Forelimb muscle (tissue), 1 donor: ENCODE data around the gene CELF2. TPM values are rescaled to one million over a fixed set of nuclear protein-coding genes. Genes with fewer than 3 reads are reported as not detected.
"Not testable (repeated sequence)": the region's sequence is repeated elsewhere in the genome, so short reads cannot be mapped to it uniquely, and the experiment has no call there.

Experiments used
- DNase-seq: peaks from one replicate; pipeline ENCODE4 v3.0.0-alpha.2; 2013; ENCODE audit warnings: low read depth
- polyA plus RNA-seq: library from polyadenylated mRNA; unstranded; fragments of 120-200 nt; gene quantifications from one replicate; pipeline ENCODE4 v1.2.1, GENCODE V29; 2013; ENCODE audit not compliant: insufficient read length

CELF2 gene
- polyA plus RNA-seq, 1 donor, result 70.1 TPM

DNA sequence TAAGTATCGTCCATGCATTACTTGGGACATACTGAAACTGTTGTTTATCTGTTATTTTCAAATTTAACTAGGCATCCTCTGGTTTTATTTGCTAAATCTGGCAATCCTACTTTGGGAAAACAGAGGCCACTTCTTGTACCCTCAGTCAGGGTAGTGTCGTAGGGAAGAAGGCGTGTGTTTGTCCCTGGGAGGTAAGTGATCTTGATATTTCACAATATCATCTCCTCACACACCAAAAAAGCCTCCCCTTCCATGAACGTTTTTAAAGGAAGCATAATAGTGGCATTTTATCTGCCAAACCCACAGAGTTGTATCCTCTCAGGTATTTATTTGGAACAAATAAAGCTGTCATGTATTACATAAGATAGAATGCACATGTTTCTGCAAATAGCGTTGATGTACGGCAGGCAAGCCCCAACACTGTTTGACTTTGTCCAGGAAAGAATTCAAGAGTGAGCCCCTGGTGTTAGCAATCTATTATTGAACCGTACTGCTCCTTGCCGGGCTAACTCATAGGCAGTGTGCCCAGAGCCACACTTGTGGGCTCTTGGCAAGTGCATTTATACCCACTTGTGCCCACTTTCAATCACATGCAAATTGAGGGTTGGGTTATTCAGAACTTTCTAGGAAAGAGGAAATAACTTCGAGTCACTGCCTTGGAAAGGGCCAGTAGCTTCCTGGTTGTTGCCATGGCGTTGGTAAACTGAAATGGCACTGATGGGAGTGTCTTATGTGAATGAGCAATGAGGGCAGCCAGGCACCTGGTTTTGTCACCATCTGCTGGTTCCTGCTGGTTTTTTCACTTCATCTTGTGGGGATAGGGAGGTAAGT is 327.8 kb downstream of the CELF2 start:
- DNase-seq, result no peak

GRCh38 chr10:11347580-11347979 is 329.9 kb downstream of the CELF2 start:
- not testable (repeated sequence) for DNase-seq

DNA sequence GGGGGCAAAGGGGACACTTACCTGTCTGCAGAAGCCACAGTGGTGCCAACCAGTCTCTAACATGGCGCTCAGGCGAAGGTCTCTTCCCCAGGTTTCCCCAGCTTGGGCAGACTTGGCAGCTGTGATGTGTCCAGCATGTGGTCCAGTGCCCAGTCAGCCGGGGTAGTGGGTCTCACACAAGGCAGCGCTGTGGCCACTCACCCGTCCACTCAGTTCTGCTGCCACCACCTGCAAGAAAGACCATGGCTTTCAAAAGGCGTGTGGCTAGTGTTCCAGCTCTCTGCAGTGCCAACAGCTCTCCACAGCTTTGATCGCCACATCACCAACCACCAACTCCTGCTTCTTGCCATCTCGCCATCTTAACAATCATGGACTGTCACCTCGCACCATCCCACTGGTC is 334.1 kb downstream of the CELF2 start:
- no peak for DNase-seq

DNA sequence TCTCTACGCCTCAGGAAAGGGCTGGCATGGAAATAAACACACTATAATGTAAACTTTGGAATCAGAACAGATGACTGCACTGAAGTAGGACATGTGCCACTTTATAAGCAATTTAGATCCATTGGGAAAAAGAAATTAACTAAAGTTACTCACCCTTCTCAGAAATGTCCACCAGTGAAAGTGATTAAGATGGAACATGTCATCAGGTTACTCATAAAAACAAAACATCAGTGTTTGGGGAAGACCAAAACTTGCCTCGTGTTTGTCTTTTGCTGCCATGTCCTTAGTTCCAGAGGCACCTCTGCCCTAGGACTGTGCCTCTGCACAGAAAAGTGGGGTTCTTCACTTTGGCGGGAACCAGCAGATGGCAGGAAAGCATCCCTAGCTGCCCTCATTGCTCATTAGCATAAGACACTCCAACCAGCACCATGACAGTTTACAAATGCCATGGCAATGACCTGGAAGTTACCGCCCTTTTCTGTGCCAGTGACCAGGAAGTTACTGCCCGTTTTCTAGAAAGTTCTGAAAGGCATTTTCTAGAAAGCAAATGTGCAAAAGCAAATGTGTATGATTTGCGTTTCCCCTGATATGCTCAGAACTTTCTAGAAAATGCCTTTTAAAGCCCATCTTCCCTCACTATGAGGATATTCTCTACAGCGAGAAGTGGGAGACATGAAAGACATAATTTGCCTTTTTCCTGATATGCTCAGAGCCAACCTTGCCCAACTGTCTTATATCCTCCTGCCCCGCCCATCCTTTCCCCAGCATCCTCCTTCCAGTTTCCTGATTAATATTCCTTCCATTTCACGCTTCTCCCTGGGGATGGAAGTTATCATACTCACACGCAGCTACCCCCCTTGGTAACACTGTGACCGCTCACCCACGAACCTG is 335.6 kb downstream of the CELF2 start:
- DNase-seq, result no peak

GRCh38 chr10:11354823-11355222 is 337.2 kb downstream of the CELF2 start:
- DNase-seq, result no peak

DNA sequence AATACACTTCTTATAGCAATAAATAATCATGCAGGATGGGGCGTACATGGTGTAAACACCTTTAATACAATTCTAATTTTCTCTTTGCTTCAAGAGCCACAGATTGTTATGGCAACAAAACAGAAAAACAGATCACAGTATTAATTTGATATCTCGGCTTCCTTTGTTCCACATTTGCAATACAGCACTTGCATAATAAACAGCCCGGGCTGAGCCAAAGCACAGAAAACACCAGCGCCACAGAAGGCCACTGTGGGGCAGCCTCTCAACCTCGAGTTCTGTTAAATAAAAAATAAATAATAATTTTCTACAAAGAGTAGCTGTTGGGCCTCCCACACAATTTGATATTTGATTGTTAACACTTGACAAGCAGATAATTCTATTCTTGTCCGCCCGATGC is 337.9 kb downstream of the CELF2 start:
- DNase-seq, result no peak

DNA sequence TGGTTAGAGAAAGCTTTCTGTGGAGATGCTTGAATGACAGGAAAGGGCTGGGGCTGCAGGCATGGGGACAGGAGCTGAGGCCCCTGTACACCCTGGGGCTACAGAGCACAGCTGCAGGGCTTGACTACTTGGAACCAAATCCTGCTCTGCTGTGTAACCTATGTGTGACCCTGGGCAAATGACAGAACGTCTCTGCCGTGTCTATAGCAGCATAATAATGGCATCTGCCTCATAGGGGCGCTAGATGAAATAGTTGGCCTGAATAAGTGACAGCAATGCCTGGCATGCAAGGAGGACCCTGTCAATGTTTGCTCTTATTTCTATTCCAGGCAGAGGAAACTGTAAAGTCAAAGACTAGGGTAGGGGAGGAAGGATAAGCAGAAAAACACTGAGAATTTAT is 339.8 kb downstream of the CELF2 start:
- no peak for DNase-seq

- no peak for DNase-seq
Measured at GRCh38 chr10:11358011-11358410, 340.3 kb downstream of the CELF2 start.

DNA sequence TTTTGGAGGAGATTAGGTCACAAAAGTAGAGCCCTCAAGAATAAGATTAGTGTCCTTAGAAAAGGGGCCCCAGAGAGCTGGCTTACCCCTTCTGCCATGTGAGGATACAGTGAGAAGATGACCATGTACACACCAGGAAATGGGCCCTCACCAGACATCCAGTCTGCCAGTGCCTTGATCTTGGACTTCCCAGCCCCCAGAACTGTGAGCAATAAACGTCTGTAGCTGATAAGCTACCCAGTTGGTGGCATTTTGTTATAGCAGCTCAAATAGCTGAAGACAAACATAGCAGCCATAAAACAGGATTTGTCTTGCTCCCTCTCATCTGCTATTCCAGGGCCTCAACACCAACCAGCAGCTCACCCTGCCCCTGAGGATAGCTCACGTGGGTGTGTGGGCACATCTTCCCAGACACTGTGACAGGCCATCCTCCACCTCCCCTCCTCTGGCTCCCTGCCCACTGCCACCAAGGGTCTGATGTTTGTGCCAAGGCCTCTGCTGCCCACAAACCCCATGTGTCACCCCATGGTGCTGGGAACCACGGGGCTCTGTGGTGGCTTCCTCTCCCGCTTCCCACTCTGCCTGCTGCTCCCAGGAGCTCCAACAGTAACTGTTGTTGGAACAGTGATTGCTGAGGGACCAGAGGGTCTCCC is 341.4 kb downstream of the CELF2 start:
- DNase-seq, result no peak

GRCh38 chr10:11359869-11360268 is 342.2 kb downstream of the CELF2 start:
- no peak for DNase-seq

GRCh38 chr10:11363497-11363896 is 345.8 kb downstream of the CELF2 start:
- no peak for DNase-seq

DNA sequence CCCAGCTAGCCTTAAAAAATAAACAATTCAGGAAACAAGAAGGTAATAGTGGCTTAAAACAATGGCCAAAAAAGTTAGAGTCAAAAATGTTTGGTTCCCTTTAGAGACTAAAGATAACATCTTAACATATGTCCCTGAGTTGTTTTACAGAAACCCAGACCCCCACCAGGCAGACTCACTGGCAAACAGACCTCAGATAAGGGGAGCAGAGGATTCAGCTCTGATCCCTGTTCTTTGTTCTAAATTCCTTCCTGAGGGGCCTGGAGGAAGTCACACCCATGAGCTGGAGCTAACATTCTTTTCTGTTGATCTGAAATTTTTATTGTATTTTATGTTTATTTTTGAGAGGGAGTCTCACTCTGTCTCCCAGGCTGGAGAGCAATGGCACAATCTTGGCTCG is 346.6 kb downstream of the CELF2 start:
- DNase-seq, result no peak

DNA sequence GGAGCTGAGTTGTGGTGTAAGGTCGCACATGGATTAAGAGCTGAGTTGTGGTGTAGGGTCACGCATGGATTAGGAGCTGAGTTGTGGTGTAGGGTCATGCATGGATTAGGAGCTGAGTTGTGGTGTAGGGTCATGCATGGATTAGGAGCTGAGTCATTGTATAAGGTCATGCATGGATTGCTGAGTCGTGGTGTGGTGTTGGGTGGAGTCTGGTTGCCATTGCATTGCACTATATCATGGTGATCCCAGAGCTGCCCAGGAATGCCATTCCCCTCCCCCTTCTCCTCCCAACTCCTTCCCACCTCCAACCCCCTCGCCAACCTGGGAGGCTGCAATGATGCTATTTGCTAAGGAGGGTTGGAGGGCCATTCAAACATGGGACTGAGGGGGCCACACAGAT is 349.2 kb downstream of the CELF2 start:
- DNase-seq, result not testable (repeated sequence)

- no peak for DNase-seq
Measured at GRCh38 chr10:11367505-11367904, 349.8 kb downstream of the CELF2 start.

GRCh38 chr10:11373717-11374171 is 356.1 kb downstream of the CELF2 start:
- DNase-seq, result no peak

DNA sequence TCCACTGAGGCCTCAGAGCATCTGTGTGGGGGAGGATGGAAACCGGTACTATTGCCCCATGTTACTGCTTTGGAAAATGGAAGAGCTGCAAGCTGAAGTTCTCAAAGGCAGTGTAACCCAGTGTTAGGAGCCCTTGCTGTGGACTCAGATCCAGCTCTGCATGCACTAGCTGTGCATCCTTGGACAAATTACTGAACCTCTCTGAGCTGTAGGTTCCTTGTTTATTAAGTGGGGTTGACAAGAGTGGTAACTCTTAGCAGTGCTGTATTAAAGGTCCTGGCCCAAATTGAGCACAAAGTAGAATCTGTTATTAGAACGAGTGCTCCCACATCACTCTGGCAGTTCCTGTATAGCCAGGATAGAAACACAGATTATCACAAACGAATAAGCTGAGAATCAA is 359.6 kb downstream of the CELF2 start:
- DNase-seq, result no peak

- DNase-seq, result no peak
Measured at GRCh38 chr10:11378835-11379234, 361.2 kb downstream of the CELF2 start.

DNA sequence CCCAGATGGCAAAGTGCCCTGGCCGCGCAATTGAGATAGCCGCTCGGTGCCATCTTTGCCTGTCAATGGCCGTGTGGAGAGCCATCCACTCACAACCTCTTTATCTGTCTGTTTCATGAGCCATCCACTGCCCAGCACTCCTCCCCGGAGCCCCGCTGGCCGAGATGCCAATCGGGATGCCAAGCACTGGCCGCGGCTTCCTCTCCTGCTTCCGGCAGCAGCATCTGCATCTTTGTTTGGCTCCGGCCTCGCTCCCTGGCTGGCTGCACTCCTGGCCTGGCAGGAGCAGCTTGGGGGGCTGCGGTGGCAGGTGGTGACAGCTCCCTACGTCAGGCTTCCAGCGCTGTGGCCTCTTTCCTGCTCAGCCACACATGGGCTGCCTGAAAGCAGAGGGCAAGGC is 362.1 kb downstream of the CELF2 start:
- no peak for DNase-seq

GRCh38 chr10:11381023-11381422 is 363.4 kb downstream of the CELF2 start:
- DNase-seq, result no peak

DNA sequence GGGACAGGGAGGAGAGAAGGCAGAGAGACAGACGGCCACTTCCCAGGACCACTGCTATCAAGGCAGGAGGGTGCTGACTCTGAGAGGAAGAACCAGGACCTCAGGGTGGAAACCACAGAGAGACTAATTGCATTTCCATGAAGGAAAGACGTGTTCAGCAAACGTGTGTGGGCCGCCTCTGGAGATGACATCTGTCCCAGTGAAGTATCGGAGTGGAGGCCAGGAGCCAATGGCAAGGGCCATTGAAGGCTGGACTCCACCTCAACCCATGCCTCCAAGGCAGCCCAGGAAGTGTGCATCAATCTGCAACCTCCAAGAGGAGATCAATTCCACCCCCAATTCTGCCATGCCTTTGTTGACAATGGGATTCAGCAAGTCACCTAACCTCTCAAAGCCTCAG is 363.8 kb downstream of the CELF2 start:
- no peak for DNase-seq

- DNase-seq, result no peak
Measured at GRCh38 chr10:11382187-11382586, 364.5 kb downstream of the CELF2 start.

DNA sequence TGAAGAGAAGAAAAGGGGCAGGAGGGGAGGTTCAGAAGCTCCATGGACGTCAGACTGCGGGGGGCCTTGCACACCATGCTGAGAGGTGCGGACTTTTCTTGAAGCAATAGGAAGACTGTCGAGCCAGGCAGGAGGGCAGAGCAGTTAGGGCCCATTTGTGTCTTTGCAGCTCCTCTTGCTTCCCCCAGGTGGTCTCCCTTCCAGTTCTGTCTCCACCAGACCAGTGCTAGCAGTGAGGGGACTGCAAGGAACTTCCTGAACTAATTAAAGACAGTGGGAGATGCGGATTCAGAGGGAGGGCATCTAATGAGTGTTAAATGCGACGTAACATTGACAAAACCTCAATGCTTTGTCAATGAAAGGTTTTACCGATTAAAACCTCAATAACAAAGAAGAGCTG is 368.4 kb downstream of the CELF2 start:
- no peak for DNase-seq
